Stimulated activated CD4-positive, alpha-beta T cell treated with anti-CD3 and anti-CD28 coated beads, Interleukin-2, amount 100 ng/mL, for 48 hours (primary cell): ENCODE measurements around the gene GRM2.
A peak's percentile ranks its signal among the peaks of the same experiment; 100 is the strongest.

Experiments used
- DNase-seq, 2 donors: peaks; one replicate each; pipeline ENCODE4 v3.0.0-alpha.2; 2020

The GRM2 gene

DNA sequence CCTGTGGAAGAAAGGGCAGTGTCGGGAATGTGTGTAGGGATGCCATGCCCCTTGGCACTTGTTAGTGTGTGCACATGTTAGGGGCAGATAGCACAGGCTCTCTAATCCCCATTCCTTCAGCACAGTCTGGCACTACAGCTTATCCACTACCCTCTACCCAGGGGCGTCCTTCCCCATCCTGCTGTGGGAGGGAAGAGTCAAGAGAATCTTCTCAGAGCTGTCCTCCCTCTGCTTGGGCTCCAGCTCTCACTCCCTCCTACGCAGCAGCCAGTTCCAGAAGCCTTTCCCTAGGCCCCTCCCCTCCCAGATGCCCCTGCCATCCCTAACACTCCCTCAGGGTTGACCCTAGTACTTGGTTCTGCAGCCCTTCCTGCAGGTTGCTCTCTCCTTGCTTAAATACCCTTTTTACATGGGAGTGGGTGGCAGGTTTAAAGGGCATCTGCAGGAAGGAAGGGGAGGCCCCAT, 815 bp upstream of the GRM2 start:
- no peak for DNase-seq

DNA sequence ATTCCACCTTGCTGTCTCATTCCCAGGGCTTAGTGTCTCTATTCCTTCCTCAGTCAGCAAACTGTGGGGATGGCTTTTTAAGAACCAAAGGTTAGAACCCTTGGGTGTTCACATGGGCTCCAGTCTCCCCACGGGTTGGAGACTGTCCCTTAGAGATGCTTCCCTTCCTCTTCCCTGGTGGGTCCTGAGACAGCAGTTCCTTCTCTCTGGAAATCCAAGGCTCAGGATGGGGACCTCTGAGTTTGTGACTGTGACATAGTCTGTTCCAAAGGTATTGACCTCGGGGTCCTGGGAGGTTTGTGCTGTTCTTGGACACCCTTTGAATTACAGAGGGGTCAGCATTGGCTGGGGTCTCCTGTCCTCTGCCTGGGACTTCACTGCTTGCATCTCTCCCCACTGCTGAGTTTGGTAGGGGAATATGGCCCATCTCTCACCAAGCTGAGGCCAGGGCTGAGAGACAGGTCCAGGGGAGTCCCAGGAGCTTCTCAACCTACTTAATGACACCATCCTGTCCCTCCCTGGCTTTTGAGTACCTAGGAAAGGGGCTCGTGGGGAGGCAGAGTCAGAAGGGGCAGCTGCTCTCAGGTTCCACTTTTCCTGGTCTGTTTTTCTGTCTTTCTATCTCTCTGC, 1.5 kb downstream of the GRM2 start:
- no peak for DNase-seq

DNA sequence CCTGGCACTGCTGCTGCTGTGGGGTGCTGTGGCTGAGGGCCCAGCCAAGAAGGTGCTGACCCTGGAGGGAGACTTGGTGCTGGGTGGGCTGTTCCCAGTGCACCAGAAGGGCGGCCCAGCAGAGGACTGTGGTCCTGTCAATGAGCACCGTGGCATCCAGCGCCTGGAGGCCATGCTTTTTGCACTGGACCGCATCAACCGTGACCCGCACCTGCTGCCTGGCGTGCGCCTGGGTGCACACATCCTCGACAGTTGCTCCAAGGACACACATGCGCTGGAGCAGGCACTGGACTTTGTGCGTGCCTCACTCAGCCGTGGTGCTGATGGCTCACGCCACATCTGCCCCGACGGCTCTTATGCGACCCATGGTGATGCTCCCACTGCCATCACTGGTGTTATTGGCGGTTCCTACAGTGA, 2.1 kb downstream of the GRM2 start:
- DNase-seq = no peak

DNA sequence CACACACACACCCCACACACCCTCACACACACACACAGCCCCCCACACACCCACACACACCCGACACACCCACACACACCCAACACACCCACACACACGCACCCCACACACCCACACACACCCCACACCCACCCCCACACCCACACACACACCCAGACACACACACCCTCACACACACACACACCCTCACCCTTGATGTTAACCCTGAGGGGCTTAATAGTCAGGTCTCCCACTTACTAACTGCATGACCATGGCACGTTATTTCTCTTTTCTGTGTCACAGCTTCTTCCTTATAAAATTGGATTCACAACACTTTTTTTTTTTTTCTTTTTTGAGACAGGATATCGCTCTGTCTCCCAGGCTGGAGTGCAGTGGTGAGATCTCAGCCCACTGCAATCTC, 2.8 kb downstream of the GRM2 start:
- DNase-seq = no peak

DNA sequence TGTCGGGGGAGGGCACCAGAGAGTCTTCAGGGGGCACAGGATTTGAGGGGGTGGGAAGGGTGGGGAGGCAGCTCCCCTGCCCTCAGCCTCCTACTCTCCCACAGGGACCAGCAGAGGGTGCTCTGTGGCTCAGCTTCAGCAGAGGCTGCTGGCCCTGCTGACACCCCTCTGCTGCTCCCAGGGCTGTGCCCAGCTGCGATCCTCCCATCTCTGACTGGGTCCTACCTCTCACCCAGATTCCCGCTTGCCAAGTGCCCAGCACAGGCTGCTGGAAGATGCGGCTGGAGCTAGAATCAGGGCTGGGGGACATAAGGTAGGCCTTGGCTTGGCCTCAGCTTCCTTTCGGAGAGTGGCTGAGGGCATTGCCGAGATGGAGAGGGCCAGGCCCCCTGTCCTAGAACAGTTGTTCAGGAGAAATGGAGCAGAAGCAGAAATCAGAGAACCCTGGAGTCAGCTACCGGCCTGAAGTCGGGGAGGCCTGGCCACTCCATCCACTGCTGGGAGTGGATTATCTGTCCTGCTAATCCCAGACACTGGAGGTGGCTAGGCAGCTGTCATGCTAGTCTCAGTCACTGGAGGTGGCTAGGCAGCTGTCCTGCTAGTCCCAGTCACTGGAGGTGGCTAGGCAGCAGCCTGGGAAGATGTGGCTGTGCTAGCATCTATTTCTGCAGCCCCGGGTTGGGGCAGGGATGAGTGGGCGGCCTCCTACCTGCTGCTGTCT, 3.9 kb downstream of the GRM2 start:
- no peak for DNase-seq

DNA sequence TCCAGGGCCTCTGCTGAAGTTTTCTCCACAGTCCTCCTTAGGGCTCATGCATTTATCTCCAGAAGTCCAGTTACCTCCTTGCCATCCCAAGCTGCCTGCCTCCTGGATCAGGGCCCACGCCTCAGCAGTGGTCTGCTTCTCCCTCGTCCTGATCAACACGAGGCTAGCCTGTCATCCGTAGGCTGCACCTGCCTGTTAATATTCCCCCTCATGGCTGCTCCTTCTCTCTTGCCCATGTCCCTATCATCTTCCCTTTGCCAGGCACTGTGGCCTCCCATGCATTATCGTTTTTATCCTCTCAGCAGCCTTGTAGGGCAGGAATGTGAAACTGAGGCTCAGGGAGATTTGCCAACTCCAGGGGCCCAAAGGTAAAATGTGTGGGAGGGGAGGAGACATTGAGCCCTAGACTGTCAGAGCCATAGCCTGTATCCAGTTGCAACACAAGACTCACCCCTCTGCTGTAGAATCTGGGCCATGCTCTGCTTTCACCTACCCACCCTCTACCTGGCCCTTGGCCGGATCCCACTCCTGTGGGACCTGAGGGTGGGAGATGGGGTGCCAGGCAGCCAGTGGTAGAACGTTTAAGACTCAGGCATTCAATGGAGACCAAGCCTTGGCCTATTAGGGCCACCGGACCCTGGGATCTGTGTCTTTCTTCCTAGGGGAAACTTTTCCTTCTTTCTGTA, 4.6 kb downstream of the GRM2 start:
- no peak for DNase-seq

DNA sequence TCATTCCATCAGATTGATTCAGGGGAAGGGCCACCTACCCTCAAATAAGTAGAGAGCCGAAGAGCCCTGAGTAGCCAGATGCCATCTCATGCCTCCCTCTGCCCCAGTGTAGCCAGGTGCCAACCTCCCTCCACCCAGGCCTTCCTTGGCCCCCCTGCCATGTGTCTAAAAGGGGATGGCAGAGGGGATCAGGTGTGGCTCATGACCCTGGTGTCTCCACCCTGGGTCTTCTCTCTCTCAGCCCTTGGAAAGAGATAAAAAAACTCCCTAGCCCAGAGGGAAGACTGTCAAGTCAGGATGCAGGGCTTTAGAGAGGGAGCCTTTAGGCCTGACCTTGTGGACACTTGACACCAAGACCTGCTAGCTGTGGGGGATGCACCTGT, 5.2 kb downstream of the GRM2 start:
- DNase-seq = no peak

DNA sequence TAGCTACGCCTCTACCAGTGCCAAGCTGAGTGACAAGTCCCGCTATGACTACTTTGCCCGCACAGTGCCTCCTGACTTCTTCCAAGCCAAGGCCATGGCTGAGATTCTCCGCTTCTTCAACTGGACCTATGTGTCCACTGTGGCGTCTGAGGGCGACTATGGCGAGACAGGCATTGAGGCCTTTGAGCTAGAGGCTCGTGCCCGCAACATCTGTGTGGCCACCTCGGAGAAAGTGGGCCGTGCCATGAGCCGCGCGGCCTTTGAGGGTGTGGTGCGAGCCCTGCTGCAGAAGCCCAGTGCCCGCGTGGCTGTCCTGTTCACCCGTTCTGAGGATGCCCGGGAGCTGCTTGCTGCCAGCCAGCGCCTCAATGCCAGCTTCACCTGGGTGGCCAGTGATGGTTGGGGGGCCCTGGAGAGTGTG, 5.7 kb downstream of the GRM2 start:
- DNase-seq = no peak

DNA sequence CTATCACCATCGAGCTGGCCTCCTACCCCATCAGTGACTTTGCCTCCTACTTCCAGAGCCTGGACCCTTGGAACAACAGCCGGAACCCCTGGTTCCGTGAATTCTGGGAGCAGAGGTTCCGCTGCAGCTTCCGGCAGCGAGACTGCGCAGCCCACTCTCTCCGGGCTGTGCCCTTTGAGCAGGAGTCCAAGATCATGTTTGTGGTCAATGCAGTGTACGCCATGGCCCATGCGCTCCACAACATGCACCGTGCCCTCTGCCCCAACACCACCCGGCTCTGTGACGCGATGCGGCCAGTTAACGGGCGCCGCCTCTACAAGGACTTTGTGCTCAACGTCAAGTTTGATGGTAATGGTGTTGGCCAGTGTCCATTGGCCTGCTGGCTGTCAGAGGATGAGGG, 6.1 kb downstream of the GRM2 start:
- DNase-seq = no peak

DNA sequence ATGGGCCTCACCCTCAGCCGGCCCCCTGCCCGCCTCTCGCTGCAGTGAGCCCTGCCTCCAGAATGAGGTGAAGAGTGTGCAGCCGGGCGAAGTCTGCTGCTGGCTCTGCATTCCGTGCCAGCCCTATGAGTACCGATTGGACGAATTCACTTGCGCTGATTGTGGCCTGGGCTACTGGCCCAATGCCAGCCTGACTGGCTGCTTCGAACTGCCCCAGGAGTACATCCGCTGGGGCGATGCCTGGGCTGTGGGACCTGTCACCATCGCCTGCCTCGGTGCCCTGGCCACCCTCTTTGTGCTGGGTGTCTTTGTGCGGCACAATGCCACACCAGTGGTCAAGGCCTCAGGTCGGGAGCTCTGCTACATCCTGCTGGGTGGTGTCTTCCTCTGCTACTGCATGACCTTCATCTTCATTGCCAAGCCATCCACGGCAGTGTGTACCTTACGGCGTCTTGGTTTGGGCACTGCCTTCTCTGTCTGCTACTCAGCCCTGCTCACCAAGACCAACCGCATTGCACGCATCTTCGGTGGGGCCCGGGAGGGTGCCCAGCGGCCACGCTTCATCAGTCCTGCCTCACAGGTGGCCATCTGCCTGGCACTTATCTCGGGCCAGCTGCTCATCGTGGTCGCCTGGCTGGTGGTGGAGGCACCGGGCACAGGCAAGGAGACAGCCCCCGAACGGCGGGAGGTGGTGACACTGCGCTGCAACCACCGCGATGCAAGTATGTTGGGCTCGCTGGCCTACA, 8.5 kb downstream of the GRM2 start:
- DNase-seq = no peak

DNA sequence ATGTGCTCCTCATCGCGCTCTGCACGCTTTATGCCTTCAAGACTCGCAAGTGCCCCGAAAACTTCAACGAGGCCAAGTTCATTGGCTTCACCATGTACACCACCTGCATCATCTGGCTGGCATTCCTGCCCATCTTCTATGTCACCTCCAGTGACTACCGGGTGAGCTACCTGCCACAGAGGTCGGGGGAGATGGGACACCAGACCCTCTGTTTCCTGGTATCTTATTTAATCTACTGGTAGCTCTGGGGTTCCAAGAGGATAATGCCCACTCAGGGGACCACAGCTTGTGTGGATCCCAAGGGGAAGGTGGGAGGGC, 9.1 kb downstream of the GRM2 start:
- no peak for DNase-seq

DNA sequence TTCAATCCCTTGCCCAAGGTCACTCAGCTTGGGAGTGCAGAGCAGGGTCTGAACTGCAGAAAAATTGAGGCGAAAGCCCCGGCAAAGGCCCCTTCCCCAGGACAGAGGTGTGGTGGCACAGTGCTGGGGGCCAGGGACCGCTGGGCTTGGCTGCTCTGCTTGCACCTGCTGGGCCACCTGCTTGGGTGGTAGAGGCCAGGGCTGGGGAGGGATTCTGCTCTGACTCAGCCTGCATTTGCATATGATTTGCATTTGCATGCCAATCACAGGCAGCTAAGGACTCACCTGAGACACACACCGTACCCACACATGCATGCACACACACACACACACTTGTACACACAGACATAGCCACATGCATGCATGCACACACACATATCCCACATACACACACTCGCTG, 9.9 kb downstream of the GRM2 start:
- no peak for DNase-seq

DNA sequence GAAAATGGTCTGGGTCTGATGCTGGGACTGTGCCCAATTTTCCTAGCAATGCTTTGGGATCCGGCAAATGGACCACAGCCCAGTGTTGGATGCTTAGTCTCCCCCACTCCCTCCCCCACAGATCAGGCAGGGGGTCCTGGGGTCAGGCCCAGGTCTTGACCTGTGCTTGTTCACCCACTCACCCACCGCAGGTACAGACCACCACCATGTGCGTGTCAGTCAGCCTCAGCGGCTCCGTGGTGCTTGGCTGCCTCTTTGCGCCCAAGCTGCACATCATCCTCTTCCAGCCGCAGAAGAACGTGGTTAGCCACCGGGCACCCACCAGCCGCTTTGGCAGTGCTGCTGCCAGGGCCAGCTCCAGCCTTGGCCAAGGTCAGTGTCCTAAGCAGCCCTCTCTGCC, 10.6 kb downstream of the GRM2 start:
- no peak for DNase-seq

DNA sequence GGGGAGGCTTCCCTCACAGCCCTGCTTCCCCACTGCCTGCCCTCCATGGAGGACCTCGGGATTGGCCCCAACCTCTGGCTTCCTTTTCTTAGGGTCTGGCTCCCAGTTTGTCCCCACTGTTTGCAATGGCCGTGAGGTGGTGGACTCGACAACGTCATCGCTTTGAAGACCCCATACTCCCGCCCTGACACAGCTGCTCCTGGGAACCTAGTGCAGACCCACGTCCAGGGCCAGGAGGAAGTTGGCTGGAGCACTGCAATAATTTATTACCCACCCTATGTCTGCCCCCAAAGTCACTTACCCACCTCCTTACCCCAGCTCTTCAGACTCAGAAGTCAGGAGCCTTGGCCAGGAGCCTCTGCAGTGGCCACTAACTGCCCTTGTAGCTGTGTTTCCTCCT, 11.1 kb downstream of the GRM2 start:
- no peak for DNase-seq

DNA sequence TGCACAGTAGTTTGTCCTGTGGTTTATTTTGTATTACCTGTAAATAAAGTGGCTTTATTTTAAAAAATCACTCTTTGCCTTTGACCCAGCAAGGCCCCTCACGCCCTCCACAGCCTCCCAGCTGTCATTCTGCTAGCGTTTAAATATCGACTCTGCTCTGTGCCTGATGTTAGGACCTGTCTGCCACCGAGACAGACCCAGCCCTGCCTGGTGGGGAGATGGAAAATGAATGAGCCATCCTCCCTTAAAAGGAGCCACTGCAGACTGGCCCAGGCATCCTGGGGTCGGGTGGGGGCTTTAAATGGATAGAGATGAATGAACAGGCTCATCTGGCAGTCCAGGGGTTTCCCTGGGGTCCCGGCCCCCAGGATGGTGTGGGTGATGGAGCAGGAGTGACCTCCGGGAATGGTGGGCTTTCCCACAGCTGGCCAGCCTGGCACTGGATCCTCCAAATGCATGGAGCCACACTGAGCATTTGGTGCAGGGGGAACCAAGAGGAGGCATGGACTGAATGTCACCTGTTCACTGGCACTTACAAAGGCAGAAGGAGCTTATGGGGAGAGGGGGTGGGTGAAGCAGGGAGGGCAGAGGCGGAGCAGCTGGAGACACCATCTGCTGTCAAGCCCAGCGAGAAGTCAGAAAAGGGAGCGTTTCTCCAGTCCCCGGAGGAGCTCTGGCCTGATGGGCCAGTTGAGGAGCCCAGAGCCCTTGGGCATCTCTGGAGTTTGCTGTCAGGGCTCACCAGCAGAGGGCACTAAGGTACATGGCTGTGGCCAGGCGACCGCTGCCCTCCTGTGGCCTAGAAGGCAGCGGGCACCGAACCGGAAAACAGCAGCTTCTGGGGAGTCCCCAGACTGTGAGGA, 11.9 kb downstream of the GRM2 start:
- peak; percentile 57 to 65 for DNase-seq

DNA sequence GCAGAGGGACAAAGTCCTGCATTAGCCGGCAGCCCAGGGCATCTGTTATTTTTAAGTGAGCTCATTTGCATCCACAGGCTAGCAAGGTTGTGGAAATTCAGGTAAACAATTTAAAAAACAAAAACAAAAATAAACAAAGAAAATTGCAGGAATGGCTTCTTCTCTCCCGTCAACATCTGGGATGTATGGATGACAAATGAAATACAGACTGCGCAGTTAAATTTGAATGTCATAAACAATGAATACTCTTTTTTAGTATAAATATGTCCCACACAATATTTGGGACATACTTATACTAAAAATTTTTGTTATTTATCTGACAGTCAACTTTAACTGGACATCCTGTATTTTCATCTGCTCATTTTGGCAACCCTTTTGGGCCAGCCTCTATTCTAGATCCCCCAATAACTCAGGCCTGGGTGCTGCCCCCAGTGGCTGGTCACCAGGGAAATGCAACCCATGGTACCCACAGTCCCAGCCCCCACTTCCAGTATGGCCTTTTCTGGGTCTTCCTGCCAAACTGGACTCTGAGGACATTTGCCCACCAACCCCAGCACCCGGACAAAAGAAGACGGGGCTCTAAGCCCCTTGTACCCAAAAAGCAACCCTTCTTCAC, 12.7 kb downstream of the GRM2 start:
- no peak for DNase-seq

DNA sequence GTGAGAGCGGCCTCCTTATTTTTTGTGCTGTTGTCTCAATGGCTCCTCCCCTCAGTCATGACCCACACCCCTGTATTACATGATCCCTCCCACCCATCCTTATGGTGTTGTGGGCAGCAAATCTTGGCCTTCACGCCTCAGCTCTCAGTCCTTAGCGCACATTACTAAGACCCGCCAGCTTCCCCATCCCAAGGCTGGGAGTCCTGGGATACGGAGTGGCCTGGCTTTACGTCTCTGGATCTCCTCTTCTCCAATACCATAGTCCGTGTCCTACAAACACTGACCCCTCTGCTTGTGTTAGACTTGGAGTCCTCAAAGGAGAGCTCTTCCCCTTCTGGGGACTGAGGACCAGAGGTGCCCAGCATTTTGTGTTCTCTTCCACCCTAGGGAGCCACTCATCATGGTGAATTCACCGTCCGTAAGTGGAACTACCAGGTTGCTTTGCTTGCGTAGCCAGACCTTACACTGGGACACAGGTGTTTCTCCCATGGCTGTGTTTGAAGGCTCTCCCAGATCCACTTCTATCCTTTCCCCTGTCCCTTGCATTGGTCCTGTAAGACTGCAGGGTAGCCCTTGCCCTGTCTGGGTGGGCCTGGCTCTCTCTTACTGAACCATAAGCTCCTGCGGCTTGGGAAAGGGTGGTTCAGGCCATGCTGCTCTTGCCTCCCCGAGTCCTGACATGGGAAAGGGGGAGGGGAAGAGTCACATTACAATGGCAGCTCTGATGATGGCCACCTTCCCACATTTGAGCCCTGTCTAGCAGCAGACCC, 13.6 kb downstream of the GRM2 start:
- DNase-seq = no peak

DNA sequence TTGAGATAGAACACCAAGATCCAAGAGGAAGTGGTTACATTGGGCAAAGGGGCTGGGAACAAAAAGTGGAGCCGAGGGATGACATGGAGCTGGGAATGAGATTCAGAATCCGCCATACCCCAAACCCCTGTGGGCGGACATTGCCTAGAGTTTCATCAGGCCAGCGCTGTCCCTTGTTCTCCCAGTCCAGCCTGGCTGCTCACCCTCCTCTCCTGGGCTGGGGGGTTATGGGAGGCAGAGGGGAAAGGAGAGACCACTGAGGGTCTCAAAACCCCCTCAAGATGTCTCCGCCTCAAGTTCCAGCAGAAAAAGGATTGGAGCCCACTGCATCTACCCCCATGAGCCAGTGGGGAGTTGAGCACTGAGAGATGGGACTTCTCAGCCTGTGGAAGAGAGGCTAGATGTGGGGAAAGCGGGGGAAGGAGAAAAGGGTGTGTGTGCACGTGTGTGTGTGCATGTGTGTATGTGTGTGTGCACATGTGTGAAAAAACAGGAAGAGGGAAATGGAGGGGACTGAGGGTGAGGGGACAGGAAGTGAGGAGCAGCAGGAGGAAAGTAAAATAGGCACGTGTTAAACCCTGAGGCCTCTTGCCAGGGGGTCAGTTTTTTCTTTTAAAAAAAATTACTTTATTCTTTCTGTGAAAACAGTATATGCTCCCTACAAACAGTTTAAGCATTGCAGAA, 14.3 kb downstream of the GRM2 start:
- DNase-seq = no peak

DNA sequence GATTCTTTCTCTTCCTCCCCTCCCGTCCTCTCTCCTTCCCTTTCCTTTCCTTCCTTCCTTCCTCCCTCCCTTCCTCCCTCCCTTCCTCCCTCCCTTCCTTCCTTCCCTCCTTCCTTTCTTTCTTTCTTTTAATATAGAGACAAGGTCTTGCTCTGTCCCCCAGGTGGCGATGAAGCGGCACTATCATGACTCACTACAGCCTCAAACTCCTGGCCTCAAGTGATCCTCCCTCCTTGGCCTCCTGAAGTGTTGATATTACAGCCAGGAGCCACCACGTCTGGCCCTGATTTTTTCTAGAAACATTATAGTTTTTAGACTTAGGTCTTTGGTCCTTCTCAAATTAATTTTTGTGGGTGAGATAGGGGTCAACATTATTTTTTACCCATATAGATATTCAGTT, 15.5 kb downstream of the GRM2 start:
- peak in 1 of 2 donors; percentile 13 for DNase-seq

DNA sequence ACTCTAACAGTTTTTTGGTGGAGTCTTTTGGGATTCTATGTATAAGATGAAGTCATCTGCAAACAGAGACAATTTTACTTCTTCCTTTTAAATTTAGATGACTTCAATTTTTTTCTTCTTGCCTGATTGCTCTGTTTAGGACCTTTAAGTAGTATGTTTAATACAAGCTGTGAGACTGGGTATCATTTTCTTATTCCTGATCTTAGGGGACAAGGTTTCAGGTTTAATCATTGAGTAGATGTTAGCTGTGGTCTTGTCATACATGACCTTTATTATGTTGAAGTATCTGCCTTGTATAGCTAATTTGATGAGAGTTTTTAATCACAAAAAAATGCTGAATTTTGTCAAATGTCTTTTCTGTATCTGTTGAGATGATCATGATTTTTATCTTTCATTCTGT, 20.6 kb downstream of the GRM2 start:
- DNase-seq = no peak
